ENCODE results near the gene SUN5.
"Not testable (repeated sequence)": the region's sequence is repeated elsewhere in the genome, so short reads cannot be mapped to it uniquely, and the experiment has no call there.

SUN5 gene

DNA sequence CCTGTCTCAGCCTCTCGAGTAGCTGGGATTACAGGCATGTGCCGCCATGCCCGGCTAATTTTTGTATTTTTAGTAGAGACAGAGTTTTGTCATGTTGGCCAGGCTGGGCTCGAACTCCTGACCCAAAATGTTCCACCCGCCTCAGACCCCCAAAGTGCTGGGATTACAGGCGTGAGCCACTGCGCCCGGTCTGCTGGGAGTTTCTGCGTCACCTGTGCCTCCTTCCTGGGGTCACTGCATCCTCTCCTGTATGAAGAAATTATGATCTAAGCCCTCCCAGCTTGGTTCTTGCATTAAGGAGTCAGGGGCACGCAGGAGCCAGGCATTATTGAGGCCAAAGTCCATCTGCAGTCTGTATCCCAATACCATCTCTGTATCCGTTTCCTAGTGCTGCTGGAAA lies 41.6 kb downstream of the SUN5 start:
- not testable (repeated sequence) for DNase-seq

DNA sequence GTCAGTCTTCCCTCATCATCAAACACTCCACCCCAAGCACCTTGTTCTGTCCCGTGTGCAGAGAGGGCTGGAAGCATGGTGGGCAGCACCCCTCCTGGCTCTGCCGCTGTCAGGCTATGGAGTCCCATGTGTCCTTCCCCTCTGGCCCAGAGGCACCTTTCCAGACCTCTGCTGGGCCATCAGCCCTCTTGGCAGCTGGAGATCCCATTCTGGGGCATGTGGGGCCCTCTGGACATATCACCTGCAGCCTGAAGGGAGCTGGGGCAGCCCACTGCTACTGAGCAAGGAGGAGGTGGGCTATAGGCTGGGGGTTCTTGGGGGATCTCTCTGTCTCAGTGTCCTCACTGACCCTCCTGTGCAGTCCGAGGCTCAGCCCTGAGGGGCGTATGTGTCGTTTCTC lies 42.2 kb downstream of the SUN5 start:
- DNase-seq: no peak

DNA sequence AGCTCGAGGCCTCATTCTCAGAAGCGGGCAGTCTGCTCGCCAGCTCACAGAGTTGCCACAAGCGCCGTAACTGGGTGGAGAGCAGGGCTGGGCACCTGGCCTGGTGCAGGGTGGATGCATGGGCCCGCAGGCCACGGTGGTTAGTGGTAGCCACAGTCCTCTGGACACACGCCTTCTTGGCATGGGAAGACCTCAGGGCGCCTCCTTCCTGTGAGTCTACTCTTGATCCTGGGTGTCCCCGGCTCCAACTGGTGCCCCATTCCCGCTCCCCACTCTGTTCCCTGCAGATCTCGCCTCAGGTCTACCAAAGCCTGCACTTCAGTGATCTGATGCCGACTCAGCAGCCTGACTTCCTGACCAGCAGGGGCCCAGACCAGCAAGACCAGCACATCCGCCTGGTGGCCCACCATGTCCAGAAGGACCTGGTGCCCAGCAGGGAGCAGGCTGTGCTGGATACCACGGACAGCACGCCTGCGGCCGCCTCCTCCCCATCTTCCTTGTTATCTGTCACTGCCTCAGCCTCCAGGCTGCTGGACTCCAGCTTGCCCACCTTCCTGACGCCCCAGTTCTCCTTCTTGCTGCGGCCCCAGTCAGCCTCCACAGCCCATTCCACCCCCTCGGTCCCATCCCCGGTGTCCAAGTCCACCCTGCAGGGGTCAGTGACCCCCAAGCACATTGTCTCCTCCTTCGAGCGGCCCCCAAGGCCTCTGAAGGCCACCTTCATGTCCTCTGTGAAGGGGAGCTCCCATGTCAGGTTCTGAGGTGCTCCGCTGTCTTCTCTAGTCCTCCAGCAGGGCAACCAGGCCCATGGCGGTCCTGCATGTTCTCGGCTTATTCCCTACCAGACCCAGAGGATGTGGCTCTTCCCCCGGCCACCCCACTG lies 43.1 kb downstream of the SUN5 start:
- no peak for DNase-seq

DNA sequence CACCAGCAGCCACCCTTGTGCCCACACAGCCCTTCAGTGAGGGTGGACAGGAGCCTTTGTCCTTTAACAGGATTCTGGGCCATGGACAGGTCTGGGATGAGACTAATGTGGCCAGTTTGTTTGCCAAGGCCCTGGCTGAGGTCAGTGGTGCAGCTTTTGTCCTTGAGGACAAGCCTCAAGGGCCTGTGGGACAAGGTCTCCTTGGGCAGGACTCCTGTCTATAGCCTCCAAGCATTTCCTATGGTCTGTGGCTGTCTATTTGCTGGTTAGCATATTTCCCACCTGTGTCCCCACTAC lies 44.1 kb downstream of the SUN5 start:
- no peak for DNase-seq

DNA sequence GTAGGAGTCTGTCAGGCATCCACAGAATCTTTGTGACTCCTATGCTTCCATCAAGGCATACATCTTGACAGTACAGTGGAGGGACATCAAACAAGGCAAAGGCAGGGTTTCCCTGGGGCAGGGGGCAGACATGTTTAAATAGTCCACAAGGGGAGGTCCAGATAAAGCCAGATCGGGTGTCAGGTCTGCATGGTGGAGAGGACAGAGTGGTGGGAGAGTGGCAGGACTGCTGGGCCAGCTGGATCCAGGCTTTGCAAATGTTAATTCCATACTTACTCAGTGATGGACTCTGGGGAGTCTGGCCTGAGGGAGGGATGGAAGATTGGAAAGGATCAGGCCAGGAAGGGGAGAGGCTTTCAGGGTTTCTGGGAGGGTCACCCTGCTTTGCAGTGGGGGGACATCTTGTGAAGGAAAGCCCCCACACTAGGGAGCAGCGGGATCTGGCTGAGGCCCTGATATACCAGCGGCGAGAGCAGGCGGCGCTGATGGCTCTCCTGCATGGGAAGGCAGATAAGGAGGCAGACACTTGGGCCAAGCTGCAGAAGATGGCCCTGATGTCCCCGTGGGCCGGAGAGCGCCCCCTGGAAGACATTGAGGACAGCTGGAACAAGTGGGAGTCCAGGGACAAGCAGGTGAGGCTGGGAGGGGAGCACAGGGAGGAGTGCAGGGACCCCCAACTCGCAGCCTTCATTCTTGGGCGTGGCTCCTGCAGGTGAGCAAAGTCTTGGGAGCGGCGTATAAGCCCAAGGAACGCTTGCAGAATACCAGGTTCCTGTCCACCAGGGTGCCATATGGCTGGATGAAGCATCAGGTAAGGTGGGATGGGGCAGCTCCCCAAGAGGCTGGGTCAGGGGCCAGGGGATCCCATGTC lies 44.6 kb downstream of the SUN5 start:
- DNase-seq: no peak

DNA sequence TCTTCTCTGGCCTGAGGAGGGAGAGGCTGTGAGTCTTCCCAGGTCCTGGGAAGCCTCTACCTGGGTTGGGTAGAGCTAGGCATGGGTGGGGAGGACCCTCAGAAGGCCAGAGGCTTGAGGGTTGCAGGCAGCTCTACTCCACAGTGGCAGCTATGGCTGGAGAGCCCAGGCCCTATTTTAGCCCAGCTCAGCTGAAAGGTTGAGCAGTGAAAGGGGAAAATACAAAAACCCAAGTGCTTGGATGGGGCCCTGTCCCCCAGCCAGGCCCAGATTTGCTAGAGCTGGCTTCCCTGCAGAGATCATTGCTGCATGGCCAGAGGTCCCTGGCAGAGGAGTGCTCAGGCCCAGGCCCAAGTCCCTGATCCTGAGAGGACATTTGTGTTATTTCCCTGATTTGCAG lies 45.7 kb downstream of the SUN5 start:
- DNase-seq: no peak

DNA sequence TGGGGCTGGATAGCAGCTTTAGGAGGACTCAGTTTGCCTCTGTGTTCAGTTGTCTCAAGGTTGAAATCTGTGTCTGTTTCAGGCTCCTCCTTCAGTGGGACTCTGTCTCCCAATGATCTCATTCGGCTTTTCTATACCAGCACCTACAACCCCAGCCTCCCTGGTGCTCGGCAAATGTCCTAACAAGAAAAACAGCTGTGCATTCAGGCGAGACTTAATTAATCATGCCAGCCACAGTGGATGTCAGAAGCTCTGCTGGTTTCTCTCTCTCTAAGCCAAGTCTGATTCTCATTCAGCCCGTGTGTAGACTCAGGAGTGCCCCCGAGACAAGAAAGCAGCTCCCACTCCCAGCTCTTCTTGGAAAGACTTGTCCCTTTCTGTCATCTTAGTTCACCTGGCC lies 46.8 kb downstream of the SUN5 start:
- DNase-seq: no peak

DNA sequence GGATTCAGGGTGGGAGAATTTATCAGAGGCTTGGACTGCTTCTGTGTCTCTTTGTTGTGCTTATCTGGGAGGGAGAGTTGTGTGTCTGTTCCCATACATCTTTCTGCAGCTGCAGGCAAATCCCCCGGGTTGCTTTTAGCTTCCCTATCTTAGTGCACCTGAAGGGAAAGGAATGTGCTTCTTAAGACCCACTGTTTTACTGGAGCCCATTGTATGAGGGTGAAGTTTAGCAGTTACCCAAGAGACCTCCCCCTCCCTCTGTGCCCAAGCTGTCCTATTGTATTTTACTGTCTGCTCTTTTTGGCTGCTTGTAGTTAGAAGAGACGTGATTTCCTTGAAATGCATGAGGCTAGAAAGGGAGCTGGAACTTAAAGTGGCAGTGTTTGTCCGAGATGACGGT lies 53.7 kb downstream of the SUN5 start:
- DNase-seq: not testable (repeated sequence)

DNA sequence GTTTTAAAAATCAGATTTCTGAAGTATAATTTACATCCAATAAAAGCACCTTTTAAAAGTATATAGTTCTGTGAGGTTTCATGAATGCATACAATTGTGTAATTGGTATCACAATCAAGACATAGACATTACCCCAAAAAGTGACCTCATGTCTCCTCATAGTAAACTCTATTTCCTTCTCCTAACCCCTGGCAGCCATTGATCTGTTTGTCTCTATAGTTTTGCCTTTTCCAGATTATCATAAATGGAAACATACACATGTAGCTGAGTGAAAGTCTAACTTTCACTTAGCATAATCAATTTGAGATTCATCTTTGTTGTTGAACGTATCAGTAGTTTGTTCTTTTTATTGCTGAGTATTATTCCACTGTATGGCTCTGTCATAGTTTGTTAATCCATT lies 57.6 kb downstream of the SUN5 start:
- DNase-seq: no peak

DNA sequence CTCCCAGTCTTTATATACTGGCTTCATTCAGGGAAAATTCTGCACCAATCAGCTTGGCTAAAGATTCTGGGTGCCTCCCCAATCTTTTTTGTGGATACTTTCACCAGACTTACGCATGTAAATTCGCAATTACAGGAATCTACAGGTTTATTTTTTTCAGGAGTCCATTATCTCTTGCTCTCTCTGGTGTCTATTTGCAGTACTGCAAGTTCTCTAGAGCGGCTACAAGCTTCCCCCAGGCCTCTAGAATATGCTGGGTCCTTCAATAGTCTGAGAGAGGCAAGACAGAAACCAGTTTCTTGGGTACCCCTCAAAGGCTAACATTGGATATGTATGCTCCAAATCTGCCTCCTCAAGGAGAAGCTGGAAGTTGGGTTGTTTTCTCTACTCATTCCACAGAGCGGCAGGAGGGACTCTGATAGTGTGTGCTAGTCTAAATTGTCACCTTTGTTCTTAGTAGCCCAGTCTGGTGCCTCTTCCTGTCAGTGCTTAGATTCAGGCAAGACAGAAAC lies 58.5 kb downstream of the SUN5 start:
- no peak for DNase-seq

DNA sequence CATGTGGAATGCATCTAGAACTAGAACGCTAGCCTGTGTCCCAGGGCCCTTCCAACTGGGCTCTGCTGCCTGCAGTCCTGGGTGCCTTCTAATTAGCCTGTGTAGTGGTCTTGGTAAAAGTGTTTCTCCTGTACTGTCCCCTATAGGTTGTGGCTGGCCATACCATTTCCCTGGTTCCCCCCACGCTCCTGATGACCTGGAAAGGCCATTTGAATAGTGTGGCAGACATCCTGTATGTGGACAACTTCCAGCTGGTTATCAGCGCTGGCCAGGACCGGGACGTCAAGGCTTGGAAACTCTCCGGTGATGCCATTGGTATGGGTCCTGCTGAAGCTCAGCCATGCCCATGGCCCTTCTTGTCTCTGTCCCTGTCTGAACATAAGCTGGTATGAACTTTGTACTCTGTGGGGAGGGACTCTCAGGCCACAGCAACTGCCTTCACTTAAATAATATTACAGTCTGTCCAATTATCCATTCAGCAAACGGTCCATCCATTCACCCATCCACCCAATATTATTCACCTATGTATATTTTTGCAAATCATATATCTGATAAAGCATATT lies 60.7 kb downstream of the SUN5 start:
- no peak for DNase-seq

DNA sequence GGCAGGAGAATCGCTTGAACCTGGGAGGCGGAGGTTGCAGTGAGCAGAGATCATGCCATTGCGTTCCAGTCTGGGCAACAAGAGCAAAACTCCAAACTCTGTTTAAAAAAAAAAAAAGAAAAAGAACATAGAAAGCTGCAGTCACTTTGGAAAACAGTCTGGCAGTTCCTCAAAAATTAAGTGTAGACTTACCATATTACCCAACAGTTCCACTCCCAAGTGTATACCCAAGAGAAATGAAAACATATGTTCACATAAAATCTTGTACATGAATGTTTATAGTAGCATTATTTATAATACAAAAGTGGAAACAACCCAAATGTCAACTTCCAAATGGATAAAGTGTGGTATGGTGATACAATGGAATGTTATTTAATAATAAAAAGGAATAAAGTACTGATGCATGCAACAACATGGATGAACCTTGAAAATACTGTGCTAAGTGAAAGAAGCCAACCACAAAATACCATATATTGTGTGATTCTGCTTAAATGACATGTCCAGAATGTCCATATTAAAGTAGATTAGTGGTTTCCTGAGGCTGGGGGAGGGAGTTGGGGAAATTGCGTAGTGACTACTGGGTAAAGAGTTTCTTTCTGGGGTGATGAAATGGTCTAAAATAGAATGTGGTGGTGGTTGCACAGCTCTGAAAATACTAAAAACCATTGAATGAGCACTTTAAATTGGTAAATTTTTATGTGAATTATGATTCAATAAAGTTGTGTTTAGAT lies 62.9 kb downstream of the SUN5 start:
- no peak for DNase-seq

DNA sequence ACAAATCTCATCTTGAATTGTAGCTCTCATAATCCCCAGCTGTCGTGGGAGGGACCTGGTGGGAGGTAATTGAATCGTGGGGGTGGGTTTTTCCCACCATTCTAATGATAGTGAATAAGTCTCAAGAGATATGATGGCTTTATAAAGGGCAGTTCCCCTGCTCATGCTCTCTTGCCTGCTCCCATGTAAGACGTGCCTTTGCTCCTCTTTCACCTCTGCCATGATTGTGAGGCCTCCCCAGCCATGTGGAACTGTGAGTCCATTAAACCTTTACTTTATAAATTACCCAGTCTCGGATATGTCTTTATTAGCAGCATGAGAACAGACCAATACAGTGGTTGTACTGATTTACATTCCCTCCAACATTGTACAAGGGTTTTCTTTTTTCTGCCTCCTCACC lies 69.7 kb downstream of the SUN5 start:
- DNase-seq: no peak
